Measurements from ENCODE around the gene PTPRE.
A peak's percentile ranks its signal among the peaks of the same experiment; 100 is the strongest.

Gene PTPRE

GRCh38 chr10:128051548-128051947 is 144.6 kb downstream of the PTPRE start:
- Mint-ChIP-seq H3K36me3 (peaks cover 13% of the 10 kb centered on the region), H3K27me3 (no peaks in the 10 kb centered on the region), H3K9me3 (ENCODE audit: low read depth) (no peaks in the 10 kb centered on the region), H3K4me1 (ENCODE audit: low read depth) (peaks cover 46% of the 10 kb centered on the region), H3K4me3 (no peak overlapping the region), H3K27ac (peak overlapping the region; percentile 16)

GRCh38 chr10:128052696-128053095 is 145.8 kb downstream of the PTPRE start:
- H3K4me1 Mint-ChIP-seq (ENCODE audit: low read depth), result peaks cover 42% of the 10 kb centered on the region
- H3K4me3 Mint-ChIP-seq, result no peak overlapping the region
- no peaks in the 10 kb centered on the region for H3K9me3 Mint-ChIP-seq (ENCODE audit: low read depth)
- H3K27me3 Mint-ChIP-seq, result no peaks in the 10 kb centered on the region
- H3K27ac Mint-ChIP-seq, result no peak overlapping the region
- peaks cover 16% of the 10 kb centered on the region for H3K36me3 Mint-ChIP-seq

GRCh38 chr10:128053356-128053755 is 146.5 kb downstream of the PTPRE start:
- H3K4me1 Mint-ChIP-seq (ENCODE audit: low read depth), result peaks cover 41% of the 10 kb centered on the region
- H3K27ac Mint-ChIP-seq, result no peak overlapping the region
- no peaks in the 10 kb centered on the region for H3K27me3 Mint-ChIP-seq
- H3K4me3 Mint-ChIP-seq, result no peak overlapping the region
- no peaks in the 10 kb centered on the region for H3K9me3 Mint-ChIP-seq (ENCODE audit: low read depth)
- H3K36me3 Mint-ChIP-seq, result peaks cover 16% of the 10 kb centered on the region

GRCh38 chr10:128054163-128054970 is 147.5 kb downstream of the PTPRE start:
- Mint-ChIP-seq H3K4me3 (no peak overlapping the region), H3K9me3 (ENCODE audit: low read depth) (no peaks in the 10 kb centered on the region), H3K4me1 (ENCODE audit: low read depth) (peaks cover 42% of the 10 kb centered on the region), H3K27ac (no peak overlapping the region), H3K36me3 (peaks cover 16% of the 10 kb centered on the region), H3K27me3 (no peaks in the 10 kb centered on the region)

- peaks cover 43% of the 10 kb centered on the region for H3K4me1 Mint-ChIP-seq (ENCODE audit: low read depth)
Observed at GRCh38 chr10:128055061-128055868, 148.4 kb downstream of the PTPRE start.

GRCh38 chr10:128056303-128057050 is 149.6 kb downstream of the PTPRE start:
- Mint-ChIP-seq H3K4me3 (no peak overlapping the region), H3K27ac (no peak overlapping the region), H3K27me3 (no peaks in the 10 kb centered on the region), H3K9me3 (ENCODE audit: low read depth) (no peaks in the 10 kb centered on the region), H3K36me3 (peaks cover 8% of the 10 kb centered on the region), H3K4me1 (ENCODE audit: low read depth) (peaks cover 40% of the 10 kb centered on the region)

More at GRCh38 chr10:128055061-128055868, 148.4 kb downstream of the PTPRE start:
- peaks cover 17% of the 10 kb centered on the region for H3K36me3 Mint-ChIP-seq
- no peak overlapping the region for H3K27ac Mint-ChIP-seq
- H3K4me3 Mint-ChIP-seq, result no peak overlapping the region
- H3K9me3 Mint-ChIP-seq (ENCODE audit: low read depth), result no peaks in the 10 kb centered on the region
- H3K27me3 Mint-ChIP-seq, result no peaks in the 10 kb centered on the region

- H3K27me3 Mint-ChIP-seq, result no peaks in the 10 kb centered on the region
- peak overlapping the region; percentile 72 for H3K27ac Mint-ChIP-seq
Observed at GRCh38 chr10:128058106-128058749, 151.3 kb downstream of the PTPRE start.

GRCh38 chr10:128058750-128059134 is 151.8 kb downstream of the PTPRE start:
- Mint-ChIP-seq H3K4me3 (no peak overlapping the region), H3K9me3 (ENCODE audit: low read depth) (no peaks in the 10 kb centered on the region), H3K4me1 (ENCODE audit: low read depth) (peaks cover 54% of the 10 kb centered on the region), H3K36me3 (peaks cover 14% of the 10 kb centered on the region), H3K27me3 (no peaks in the 10 kb centered on the region), H3K27ac (no peak overlapping the region)

More at GRCh38 chr10:128058106-128058749, 151.3 kb downstream of the PTPRE start:
- no peak overlapping the region for H3K4me3 Mint-ChIP-seq
- peaks cover 49% of the 10 kb centered on the region for H3K4me1 Mint-ChIP-seq (ENCODE audit: low read depth)
- no peaks in the 10 kb centered on the region for H3K9me3 Mint-ChIP-seq (ENCODE audit: low read depth)
- H3K36me3 Mint-ChIP-seq, result peaks cover 14% of the 10 kb centered on the region

- Mint-ChIP-seq H3K27me3 (no peaks in the 10 kb centered on the region), H3K4me1 (ENCODE audit: low read depth) (peaks cover 61% of the 10 kb centered on the region), H3K36me3 (peaks cover 17% of the 10 kb centered on the region), H3K27ac (peak overlapping the region; percentile 59), H3K4me3 (no peak overlapping the region), H3K9me3 (ENCODE audit: low read depth) (no peaks in the 10 kb centered on the region)
Observed at GRCh38 chr10:128059266-128059981, 152.5 kb downstream of the PTPRE start.

- Mint-ChIP-seq H3K9me3 (ENCODE audit: low read depth) (no peaks in the 10 kb centered on the region), H3K4me3 (no peak overlapping the region), H3K4me1 (ENCODE audit: low read depth) (peaks cover 66% of the 10 kb centered on the region), H3K27ac (peak overlapping the region; percentile 18), H3K36me3 (peaks cover 19% of the 10 kb centered on the region), H3K27me3 (no peaks in the 10 kb centered on the region)
Observed at GRCh38 chr10:128059982-128060293, 153.0 kb downstream of the PTPRE start.

- peaks cover 73% of the 10 kb centered on the region for H3K4me1 Mint-ChIP-seq (ENCODE audit: low read depth)
- H3K27ac Mint-ChIP-seq, result peak overlapping the region; percentile 29
- H3K36me3 Mint-ChIP-seq, result peaks cover 22% of the 10 kb centered on the region
- no peak overlapping the region for H3K4me3 Mint-ChIP-seq
- no peaks in the 10 kb centered on the region for H3K27me3 Mint-ChIP-seq
- no peaks in the 10 kb centered on the region for H3K9me3 Mint-ChIP-seq (ENCODE audit: low read depth)
Observed at GRCh38 chr10:128060341-128061250, 153.7 kb downstream of the PTPRE start.

GRCh38 chr10:128061306-128062300 is 154.7 kb downstream of the PTPRE start:
- peaks cover 83% of the 10 kb centered on the region for H3K4me1 Mint-ChIP-seq (ENCODE audit: low read depth)
- no peaks in the 10 kb centered on the region for H3K27me3 Mint-ChIP-seq
- H3K4me3 Mint-ChIP-seq, result peak overlapping the region; percentile 86
- H3K36me3 Mint-ChIP-seq, result peaks cover 30% of the 10 kb centered on the region
- H3K9me3 Mint-ChIP-seq (ENCODE audit: low read depth), result no peaks in the 10 kb centered on the region
- peak overlapping the region; percentile 93 for H3K27ac Mint-ChIP-seq

Data from activated naive CD8-positive, alpha-beta T cell (primary cell).